IMR-90 (cell line): ENCODE data around the gene CCL28. TPM values are rescaled to one million over a fixed set of nuclear protein-coding genes. Genes with fewer than 3 reads are reported as not detected.

Experiments
- ATAC-seq: fragments of 200-7000 bp; cut with Tn5 transposase; 2 replicates; pipeline ENCODE4 v1.9.1; 2020; ENCODE audit warnings: low read depth, mild to moderate bottlenecking, moderate library complexity
- BruUV-seq: library from RNA; stranded (reverse); fragments of 400-500 nt; replicated peaks from 2 replicates; lab custom pipeline; 2021; lab: Mats Ljungman, UMichigan
- CTCF ChIA-PET: fragments of 300-600 bp; formaldehyde crosslinking; extraction: SDS; loops from one replicate; lab custom pipeline; 2021; ENCODE audit warnings: antibody characterized with exemption; lab: Yijun Ruan, JAX
- POLR2A ChIA-PET: fragments of 300-600 bp; sonication (Branson Sonifier 250); formaldehyde crosslinking; loops from one replicate; lab custom pipeline; 2022; ENCODE audit warnings: antibody characterized with exemption; ENCODE audit not compliant: unreplicated experiment; lab: Charles Lee
- DNase-seq: peaks from one replicate; pipeline ENCODE4 v3.0.0; 2013
- H2AFZ ChIP-seq: replicated peaks from 2 replicates; pipeline ENCODE3; 2013; ENCODE audit warnings: low read length, mild to moderate bottlenecking; ENCODE audit not compliant: poor library complexity
- H2AK5ac ChIP-seq: 2 replicates; pipeline ENCODE4 v1.6.1; 2013; ENCODE audit warnings: low read depth, low read length, inconsistent platforms
- H2AK9ac ChIP-seq: replicated peaks from 2 replicates; pipeline ENCODE3; 2013; ENCODE audit warnings: mild to moderate bottlenecking, low read depth, low read length, moderate library complexity; ENCODE audit not compliant: poor library complexity
- H2BK120ac ChIP-seq: 2 replicates; pipeline ENCODE4 v1.6.1; 2013; ENCODE audit warnings: low read depth, low read length, inconsistent platforms
- H2BK15ac ChIP-seq: 3 replicates; pipeline ENCODE4 v1.6.1; 2013; ENCODE audit warnings: low read depth, low read length, inconsistent platforms
- H2BK20ac ChIP-seq: 2 replicates; pipeline ENCODE4 v1.6.1; 2013; ENCODE audit warnings: low read depth, mild to moderate bottlenecking, inconsistent platforms, low read length, moderate library complexity
- H2BK5ac ChIP-seq: 2 replicates; pipeline ENCODE4 v1.6.1; 2013; ENCODE audit warnings: mild to moderate bottlenecking, low read depth, low read length, inconsistent platforms; ENCODE audit not compliant: poor library complexity, severe bottlenecking
- H3K14ac ChIP-seq: replicated peaks from 2 replicates; pipeline ENCODE4 v1.6.1; 2013; ENCODE audit warnings: low read depth, low read length, inconsistent platforms
- H3K18ac ChIP-seq: 2 replicates; pipeline ENCODE4 v1.6.1; 2013; ENCODE audit warnings: low read depth, low read length, control low read depth
- H3K23ac ChIP-seq: 2 replicates; pipeline ENCODE4 v1.6.1; 2013; ENCODE audit warnings: low read depth, low read length, inconsistent platforms
- H3K27ac ChIP-seq: 2 replicates; pipeline ENCODE4 v1.5.1; 2013; ENCODE audit warnings: mild to moderate bottlenecking, control low read depth, low read length; ENCODE audit not compliant: insufficient read depth
- H3K27me3 ChIP-seq: 2 replicates; pipeline ENCODE4 v1.6.1; 2013; ENCODE audit warnings: low read length; ENCODE audit not compliant: control insufficient read depth, insufficient read depth
- H3K36me3 ChIP-seq: 2 replicates; pipeline ENCODE4 v1.6.1; 2013; ENCODE audit warnings: low read length, mixed read lengths; ENCODE audit not compliant: control insufficient read depth, insufficient read depth
- H3K4ac ChIP-seq: 2 replicates; pipeline ENCODE4 v1.6.1; 2013; ENCODE audit warnings: low read depth, low read length, inconsistent platforms
- H3K4me1 ChIP-seq: 2 replicates; pipeline ENCODE4 v1.6.1; 2013; ENCODE audit warnings: low read length, mixed read lengths; ENCODE audit not compliant: control insufficient read depth, insufficient read depth
- H3K4me2 ChIP-seq: 2 replicates; pipeline ENCODE4 v1.6.1; 2013; ENCODE audit warnings: low read depth, mild to moderate bottlenecking, control low read depth, low read length, moderate library complexity
- H3K4me3 ChIP-seq: 2 replicates; pipeline ENCODE4 v1.5.1; 2013; ENCODE audit warnings: low read depth, mild to moderate bottlenecking, control low read depth, low read length, moderate library complexity; ENCODE audit not compliant: insufficient read depth
- H3K56ac ChIP-seq: 2 replicates; pipeline ENCODE4 v1.6.1; 2013; ENCODE audit warnings: low read length, inconsistent platforms; ENCODE audit not compliant: insufficient read depth; ENCODE audit errors: extremely low read depth
- H3K79me1 ChIP-seq, 2 experiments: 2 replicates each; pipeline ENCODE4 v1.6.1; 2013; ENCODE audit warnings: low read length in 2 of 2, inconsistent platforms in 1 of 2, low read depth in 1 of 2
- H3K9ac ChIP-seq: 2 replicates; pipeline ENCODE4 v1.6.1; 2013; ENCODE audit warnings: low read depth, low read length, control low read depth
- H3K9me1 ChIP-seq: 2 replicates; pipeline ENCODE4 v1.6.1; 2013; ENCODE audit warnings: low read length, inconsistent platforms; ENCODE audit not compliant: insufficient read depth
- H3K9me3 ChIP-seq: 2 replicates; pipeline ENCODE4 v1.6.1; 2013; ENCODE audit warnings: low read length; ENCODE audit not compliant: control insufficient read depth, insufficient read depth
- H4K20me1 ChIP-seq: 2 replicates; pipeline ENCODE4 v1.6.1; 2013; ENCODE audit warnings: low read length, inconsistent platforms; ENCODE audit not compliant: insufficient read depth
- H4K5ac ChIP-seq: 2 replicates; pipeline ENCODE4 v1.6.1; 2013; ENCODE audit warnings: mild to moderate bottlenecking, low read depth, low read length, control low read depth
- H4K8ac ChIP-seq, 2 experiments: 2 replicates each; pipeline ENCODE4 v1.6.1; 2013; ENCODE audit warnings: low read depth in 2 of 2, low read length in 2 of 2, control low read depth in 1 of 2, inconsistent platforms in 1 of 2
- H4K91ac ChIP-seq: 2 replicates; pipeline ENCODE4 v1.6.1; 2013; ENCODE audit warnings: low read depth, low read length, inconsistent platforms; ENCODE audit not compliant: insufficient read depth
- BHLHE40 ChIP-seq: fragments of 150-350 bp; IDR thresholded peaks from 2 replicates; pipeline ENCODE4 v1.6.1; 2016; ENCODE audit warnings: mild to moderate bottlenecking, low read depth, low read length
- CEBPB ChIP-seq: IDR thresholded peaks from 2 replicates; pipeline ENCODE4 v1.6.1; 2012; ENCODE audit warnings: low read depth, low read length, improper control_type of control experiment
- FOS ChIP-seq: fragments of 150-350 bp; IDR thresholded peaks from 2 replicates; pipeline ENCODE4 v1.6.1; 2016; ENCODE audit warnings: low read depth, low read length
- MAFK ChIP-seq: IDR thresholded peaks from 2 replicates; pipeline ENCODE4 v1.6.1; 2012; ENCODE audit warnings: low read depth, low read length, improper control_type of control experiment
- MAZ ChIP-seq: IDR thresholded peaks from 2 replicates; pipeline ENCODE4 v1.6.1; 2012; ENCODE audit warnings: low read depth, mild to moderate bottlenecking, low read length, improper control_type of control experiment, moderate library complexity, borderline replicate concordance
- MXI1 ChIP-seq: IDR thresholded peaks from 2 replicates; pipeline ENCODE4 v1.6.1; 2012; ENCODE audit warnings: low read depth, mild to moderate bottlenecking, low read length, moderate library complexity, borderline replicate concordance
- NFE2L2 ChIP-seq: fragments of 150-350 bp; IDR thresholded peaks from 2 replicates; pipeline ENCODE4 v1.6.1; 2016; ENCODE audit warnings: low read depth, mild to moderate bottlenecking, low read length
- POLR2A ChIP-seq: IDR thresholded peaks from 2 replicates; pipeline ENCODE4 v1.6.1; 2012; ENCODE audit warnings: mild to moderate bottlenecking, low read depth, low read length
- RAD21 ChIP-seq: IDR thresholded peaks from 2 replicates; pipeline ENCODE4 v1.6.1; 2012; ENCODE audit warnings: low read length, improper control_type of control experiment
- RCOR1 ChIP-seq: IDR thresholded peaks from 2 replicates; pipeline ENCODE4 v1.6.1; 2012; ENCODE audit warnings: mild to moderate bottlenecking, low read length, improper control_type of control experiment; ENCODE audit not compliant: insufficient replicate concordance
- SMC3 ChIP-seq: fragments of 150-350 bp; IDR thresholded peaks from 2 replicates; pipeline ENCODE4 v1.6.1; 2016; ENCODE audit warnings: low read depth, mild to moderate bottlenecking, antibody characterized with exemption, low read length, moderate library complexity
- WGBS, 2 experiments: methylation state at CpG; one replicate each; pipeline versions ENCODE4 v1.1.5 to v1.1.7; 2013; ENCODE audit warnings: missing lambda C conversion rate in 2 of 2; ENCODE audit not compliant: insufficient read length in 1 of 2; ENCODE audit errors: extremely low coverage in 2 of 2; 5-methylcytosine and 5-hydroxymethylcytosine counted together
- dilution Hi-C: fragments of 300-500 bp; cut with HindIII; formaldehyde crosslinking; loops from one replicate; pipeline ENCODE4 v1.14.3; 2018; ENCODE audit warnings: low sequenced_read_pairs; ENCODE audit not compliant: unreplicated experiment
- in situ Hi-C: fragments of 300-500 bp; cut with MboI; formaldehyde crosslinking; loops from 3 replicates; pipeline ENCODE4 v1.14.3; 2019; ENCODE audit warnings: low sequenced_read_pairs, inconsistent platforms, mixed read lengths
- intact Hi-C: fragments of 100-400 bp; cut with micrococcal nuclease; formaldehyde crosslinking; loops from 2 replicates; pipeline ENCODE4 v1.10.0; 2022
- polyA plus RNA-seq, 3 experiments: library from polyadenylated mRNA; depleted of rRNA; stranded (reverse); fragments of >200 nt; gene quantifications; 2 replicates each; pipeline ENCODE4 v1.2.3, GENCODE V29; 2012; ENCODE audit warnings: low replicate concordance in 1 of 3
- total RNA-seq: library from RNA; depleted of rRNA; stranded (reverse); fragments of >200 nt; gene quantifications from 2 replicates; pipeline ENCODE4 v1.2.3, GENCODE V29; 2012
- TF ChIP-seq, protein P1 (sequence below): conservative IDR thresholded peaks from 2 replicates; pipeline ENCODE4 v1.5.1; 2012; ENCODE audit warnings: mild to moderate bottlenecking, low read depth, low read length, improper control_type of control experiment
- TF ChIP-seq, protein P2 (sequence below): fragments of 150-350 bp; IDR thresholded peaks from 2 replicates; pipeline ENCODE4 v1.6.1; 2016; ENCODE audit warnings: low read depth, mild to moderate bottlenecking, low read length, moderate library complexity, borderline replicate concordance

Gene CCL28
- total and polyA plus RNA-seq, 2 of the 4 experiments (the other 2 are of a cell fraction): under 0.01 to 0.02 TPM

DNA sequence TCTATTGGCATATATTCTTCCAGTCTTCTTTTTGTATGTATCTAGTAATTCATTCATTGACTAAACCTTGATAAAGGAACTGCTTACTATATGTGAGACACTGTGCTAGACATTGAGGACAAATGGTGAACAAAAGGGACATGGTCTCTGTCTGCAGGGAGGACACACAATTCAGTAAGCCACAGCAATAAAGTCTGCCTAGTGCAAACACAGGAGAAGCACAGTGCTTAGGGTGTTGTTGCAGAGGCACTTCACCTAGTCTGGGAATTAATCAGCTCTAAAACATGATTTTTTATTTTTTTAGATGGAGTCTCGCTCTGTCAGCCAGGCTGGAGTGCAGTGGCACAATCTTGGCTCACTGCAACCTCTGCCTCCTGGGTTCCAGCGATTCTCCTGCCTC, 6.4 kb upstream of the CCL28 start:
- no CpG with 5 or more reads among the region's 2 CpGs for WGBS, 2 experiments
- Histone ChIP-seq H3K9ac (no peak overlapping the region), H2AFZ (no peak overlapping the region), H3K4me3 (no peak overlapping the region), H4K8ac (no peak overlapping the region), H3K56ac (no peak overlapping the region), H3K9me1 (no peaks in the 10 kb centered on the region), H2BK120ac (no peak overlapping the region), H3K79me1 (no peaks in the 10 kb centered on the region), H3K4ac (no peak overlapping the region), H3K18ac (no peak overlapping the region), H3K4me1 (no peaks in the 10 kb centered on the region), H2AK9ac (no peak overlapping the region), H3K27me3 (peaks cover 13% of the 10 kb centered on the region), H2BK5ac (no peak overlapping the region), H3K36me3 (no peaks in the 10 kb centered on the region), H2BK20ac (no peak overlapping the region), H4K20me1 (no peaks in the 10 kb centered on the region), H3K9me3 (no peaks in the 10 kb centered on the region), H3K23ac (no peak overlapping the region), H3K27ac (no peak overlapping the region), H2AK5ac (no peak overlapping the region), H3K4me2 (no peak overlapping the region), H4K5ac (no peak overlapping the region), H3K14ac (no peak overlapping the region), H4K91ac (no peak overlapping the region), H2BK15ac (no peak overlapping the region)
- in situ Hi-C loops (no loop called here), dilution Hi-C loops (no loop called here), intact Hi-C loops (no loop called here)
- CTCF ChIA-PET: no interaction called here
- no peak for DNase-seq
- ATAC-seq: no peak
- no peak for TF ChIP-seq RCOR1
- TF ChIP-seq, protein P1, sequence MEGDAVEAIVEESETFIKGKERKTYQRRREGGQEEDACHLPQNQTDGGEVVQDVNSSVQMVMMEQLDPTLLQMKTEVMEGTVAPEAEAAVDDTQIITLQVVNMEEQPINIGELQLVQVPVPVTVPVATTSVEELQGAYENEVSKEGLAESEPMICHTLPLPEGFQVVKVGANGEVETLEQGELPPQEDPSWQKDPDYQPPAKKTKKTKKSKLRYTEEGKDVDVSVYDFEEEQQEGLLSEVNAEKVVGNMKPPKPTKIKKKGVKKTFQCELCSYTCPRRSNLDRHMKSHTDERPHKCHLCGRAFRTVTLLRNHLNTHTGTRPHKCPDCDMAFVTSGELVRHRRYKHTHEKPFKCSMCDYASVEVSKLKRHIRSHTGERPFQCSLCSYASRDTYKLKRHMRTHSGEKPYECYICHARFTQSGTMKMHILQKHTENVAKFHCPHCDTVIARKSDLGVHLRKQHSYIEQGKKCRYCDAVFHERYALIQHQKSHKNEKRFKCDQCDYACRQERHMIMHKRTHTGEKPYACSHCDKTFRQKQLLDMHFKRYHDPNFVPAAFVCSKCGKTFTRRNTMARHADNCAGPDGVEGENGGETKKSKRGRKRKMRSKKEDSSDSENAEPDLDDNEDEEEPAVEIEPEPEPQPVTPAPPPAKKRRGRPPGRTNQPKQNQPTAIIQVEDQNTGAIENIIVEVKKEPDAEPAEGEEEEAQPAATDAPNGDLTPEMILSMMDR: no peak
- TF ChIP-seq MAFK: no peak
- TF ChIP-seq MAZ: no peak
- TF ChIP-seq FOS: no peak
- TF ChIP-seq CEBPB: no peak
- no peak for TF ChIP-seq NFE2L2
- TF ChIP-seq, protein P2, sequence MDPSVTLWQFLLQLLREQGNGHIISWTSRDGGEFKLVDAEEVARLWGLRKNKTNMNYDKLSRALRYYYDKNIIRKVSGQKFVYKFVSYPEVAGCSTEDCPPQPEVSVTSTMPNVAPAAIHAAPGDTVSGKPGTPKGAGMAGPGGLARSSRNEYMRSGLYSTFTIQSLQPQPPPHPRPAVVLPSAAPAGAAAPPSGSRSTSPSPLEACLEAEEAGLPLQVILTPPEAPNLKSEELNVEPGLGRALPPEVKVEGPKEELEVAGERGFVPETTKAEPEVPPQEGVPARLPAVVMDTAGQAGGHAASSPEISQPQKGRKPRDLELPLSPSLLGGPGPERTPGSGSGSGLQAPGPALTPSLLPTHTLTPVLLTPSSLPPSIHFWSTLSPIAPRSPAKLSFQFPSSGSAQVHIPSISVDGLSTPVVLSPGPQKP: no peak
- no peak for TF ChIP-seq SMC3
- no peak for TF ChIP-seq BHLHE40
- TF ChIP-seq RAD21: no peak
- no peak for TF ChIP-seq MXI1
- no peak for TF ChIP-seq POLR2A
- BruUV-seq: no TSS peak
- POLR2A ChIA-PET: no interaction called here
